Activated T-helper 2 cell treated with anti-CD3 and anti-CD28 coated beads, Interferon-gamma antibody, Interleukin-2, Interleukin-4, amounts not matched to agents 10 μg/mL and 5 μg/mL and 100 μg/mL, durations not matched to agents 14 hours and 24 hours and 36 hours (primary cell): ENCODE results near the gene MAP4K2. TPM values are rescaled to one million over a fixed set of nuclear protein-coding genes. Genes with fewer than 3 reads are reported as not detected.
A peak's percentile ranks its signal among the peaks of the same experiment; 100 is the strongest.

ENCODE experiments used
- DNase-seq: peaks from one replicate; pipeline ENCODE4 v3.0.0; 2021; ENCODE audit warnings: low spot score
- H3K27ac Mint-ChIP-seq: one replicate; pipeline ENCODE4 v1.8.0; 2021; ENCODE audit warnings: mixed read lengths
- H3K27me3 Mint-ChIP-seq: one replicate; pipeline ENCODE4 v1.8.0; 2021; ENCODE audit warnings: low read depth, mixed read lengths
- H3K36me3 Mint-ChIP-seq: one replicate; pipeline ENCODE4 v1.8.0; 2021; ENCODE audit warnings: low read depth, mixed read lengths
- H3K4me1 Mint-ChIP-seq: one replicate; pipeline ENCODE4 v1.8.0; 2021; ENCODE audit warnings: low read depth, mixed read lengths
- H3K4me3 Mint-ChIP-seq: one replicate; pipeline ENCODE4 v1.8.0; 2021; ENCODE audit warnings: low read depth, mild to moderate bottlenecking, moderate library complexity, mixed read lengths
- H3K9me3 Mint-ChIP-seq: one replicate; pipeline ENCODE4 v1.8.0; 2021; ENCODE audit warnings: mixed read lengths
- intact Hi-C: fragments of 100-400 bp; cut with micrococcal nuclease; formaldehyde crosslinking; loops from one replicate; pipeline ENCODE4 v1.15.1; 2023
- total RNA-seq: library from RNA; stranded (reverse); gene quantifications from 2 replicates; pipeline ENCODE4 v1.2.3, GENCODE V29; 2022

MAP4K2 gene
- total RNA-seq, 1 donor from 2014 or later: 72.1 TPM

GRCh38 chr11:64774144-64774543, 28.9 kb downstream of the MAP4K2 start:
- H3K27ac Mint-ChIP-seq: no peak overlapping the region
- peaks cover 60% of the 10 kb centered on the region for H3K4me1 Mint-ChIP-seq
- DNase-seq: no peak
- H3K4me3 Mint-ChIP-seq: no peak overlapping the region
- intact Hi-C loops: loop anchor here (10.0 kb wide), 1 partner anchor 141 kb away; the partner anchor contains the start of gene ATG2A
- peaks cover 83% of the 10 kb centered on the region for H3K36me3 Mint-ChIP-seq
- H3K27me3 Mint-ChIP-seq: no peaks in the 10 kb centered on the region
- no peaks in the 10 kb centered on the region for H3K9me3 Mint-ChIP-seq

DNA sequence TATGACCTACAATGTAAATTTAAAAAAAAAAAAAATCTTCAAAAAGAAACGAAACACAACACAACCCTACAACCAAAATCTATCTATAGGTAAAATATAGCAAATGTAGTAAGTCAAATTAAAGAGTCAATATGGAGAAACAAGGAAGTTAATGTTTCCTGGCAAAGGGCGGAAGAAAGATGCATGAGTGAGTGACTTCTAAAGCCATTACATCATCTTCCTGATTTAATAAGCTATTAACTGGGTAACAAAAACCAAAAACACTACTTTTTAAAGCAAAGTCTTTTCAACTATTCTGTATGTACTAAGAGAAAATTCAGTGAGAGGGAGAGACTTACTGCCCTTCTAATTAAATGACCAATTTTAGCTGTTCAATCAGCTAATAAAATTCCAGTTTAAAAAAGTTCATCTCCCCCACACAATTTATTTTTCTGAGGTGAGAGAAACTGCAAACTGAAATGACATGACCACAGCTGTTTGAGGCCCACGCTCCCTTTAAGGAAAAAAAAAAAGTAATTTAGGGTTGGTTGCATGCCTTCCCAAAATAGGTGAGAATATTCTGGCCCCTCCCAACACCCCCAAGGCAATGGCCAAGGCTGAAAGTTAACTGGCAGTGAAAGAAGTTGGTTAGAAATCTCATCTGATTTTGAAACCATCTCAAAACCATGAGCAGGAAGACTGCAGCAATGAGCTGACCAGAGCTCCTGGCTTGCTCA, 30.6 kb downstream of the MAP4K2 start:
- Mint-ChIP-seq H3K27me3 (no peaks in the 10 kb centered on the region), H3K9me3 (no peaks in the 10 kb centered on the region), H3K36me3 (peaks cover 98% of the 10 kb centered on the region), H3K27ac (peak overlapping the region; percentile 29), H3K4me3 (peak overlapping the region; percentile 22), H3K4me1 (peaks cover 69% of the 10 kb centered on the region)
- no peak for DNase-seq
- intact Hi-C loops: loop anchor here (10.0 kb wide), 1 partner anchor 142 kb away; the partner anchor contains the start of gene ATG2A

GRCh38 chr11:64771861-64772260, 31.2 kb downstream of the MAP4K2 start:
- Mint-ChIP-seq H3K27ac (no peak overlapping the region), H3K27me3 (no peaks in the 10 kb centered on the region), H3K9me3 (no peaks in the 10 kb centered on the region), H3K36me3 (peaks cover 98% of the 10 kb centered on the region), H3K4me3 (no peak overlapping the region), H3K4me1 (peaks cover 71% of the 10 kb centered on the region)
- intact Hi-C loops: loop anchor here (10.0 kb wide), 1 partner anchor 143 kb away; the partner anchor contains the start of gene ATG2A
- DNase-seq: no peak

DNA sequence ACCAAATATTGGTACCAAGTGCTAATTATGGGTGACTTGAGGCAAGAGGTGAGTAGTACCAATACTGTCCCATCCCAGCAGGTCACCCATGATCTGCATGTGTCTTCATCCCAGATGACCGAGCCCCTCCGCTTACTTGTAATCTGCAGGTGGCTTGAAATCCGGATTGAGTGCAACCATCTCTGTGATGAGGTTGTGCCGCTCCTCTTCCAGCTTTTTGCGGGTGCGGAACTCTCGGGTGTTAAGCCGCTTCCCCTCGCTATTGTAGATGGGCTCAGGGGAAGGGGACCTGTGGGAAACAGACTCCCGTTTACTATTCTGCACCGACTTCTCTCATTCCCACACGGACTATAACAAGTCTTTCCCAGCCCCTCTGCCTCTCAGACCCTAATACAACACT, 32.9 kb downstream of the MAP4K2 start:
- Mint-ChIP-seq H3K4me3 (no peak overlapping the region), H3K27ac (no peak overlapping the region), H3K36me3 (peaks cover 95% of the 10 kb centered on the region), H3K4me1 (peaks cover 62% of the 10 kb centered on the region), H3K27me3 (no peaks in the 10 kb centered on the region), H3K9me3 (no peaks in the 10 kb centered on the region)
- DNase-seq: no peak
- intact Hi-C loops: loop anchor here (10.0 kb wide), 1 partner anchor 145 kb away; the partner anchor contains the start of gene ATG2A

DNA sequence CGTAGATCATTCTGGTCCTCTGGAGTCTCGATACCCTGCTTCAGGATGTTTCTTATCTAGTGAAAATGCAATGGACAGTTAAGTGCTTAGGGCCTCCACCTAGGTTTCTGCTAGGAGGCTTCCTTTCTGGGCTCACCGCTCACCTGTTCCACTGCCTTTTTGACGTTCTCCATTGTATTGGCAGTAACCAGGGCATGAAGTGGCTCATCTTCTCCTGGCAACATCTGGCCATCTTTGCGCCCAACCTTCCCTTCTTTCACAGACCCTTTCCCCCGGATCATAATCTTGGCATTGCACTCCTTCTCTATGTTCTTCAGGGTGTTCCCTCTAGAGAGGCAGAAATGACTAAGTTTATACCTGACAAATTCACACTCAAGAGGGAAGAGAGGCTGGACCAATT, 33.7 kb downstream of the MAP4K2 start:
- intact Hi-C loops: no loop called here
- no peak for DNase-seq
- Mint-ChIP-seq H3K36me3 (peaks cover 95% of the 10 kb centered on the region), H3K27me3 (no peaks in the 10 kb centered on the region), H3K9me3 (no peaks in the 10 kb centered on the region), H3K4me3 (no peak overlapping the region), H3K27ac (peak overlapping the region; percentile 3), H3K4me1 (peaks cover 65% of the 10 kb centered on the region)

DNA sequence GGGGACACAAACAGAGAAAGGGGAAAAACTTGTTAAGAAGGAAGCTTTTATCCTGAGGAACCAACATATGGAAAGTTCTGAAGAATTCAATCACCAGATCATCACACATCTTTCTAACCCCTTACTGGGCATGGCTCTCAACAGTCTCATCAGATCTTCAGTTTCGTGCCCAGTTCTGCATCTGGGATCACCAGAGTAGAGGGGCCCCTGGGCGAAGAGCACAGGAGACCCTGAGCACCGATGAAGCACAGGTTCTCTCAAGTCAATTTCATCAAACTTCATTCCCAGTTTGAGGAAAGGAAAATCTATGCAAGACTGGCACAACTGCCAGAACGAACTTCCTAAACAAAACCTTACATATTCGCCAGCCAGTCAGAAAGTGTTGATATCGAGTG, 34.7 kb downstream of the MAP4K2 start:
- DNase-seq: no peak
- H3K4me3 Mint-ChIP-seq: no peak overlapping the region
- peaks cover 67% of the 10 kb centered on the region for H3K4me1 Mint-ChIP-seq
- no peaks in the 10 kb centered on the region for H3K27me3 Mint-ChIP-seq
- intact Hi-C loops: loop anchor here (1.0 kb wide), 1 partner anchor 9 kb away; no protein-coding TSS in a partner anchor
- no peaks in the 10 kb centered on the region for H3K9me3 Mint-ChIP-seq
- H3K27ac Mint-ChIP-seq: peak overlapping the region; percentile 3
- peaks cover 96% of the 10 kb centered on the region for H3K36me3 Mint-ChIP-seq

DNA sequence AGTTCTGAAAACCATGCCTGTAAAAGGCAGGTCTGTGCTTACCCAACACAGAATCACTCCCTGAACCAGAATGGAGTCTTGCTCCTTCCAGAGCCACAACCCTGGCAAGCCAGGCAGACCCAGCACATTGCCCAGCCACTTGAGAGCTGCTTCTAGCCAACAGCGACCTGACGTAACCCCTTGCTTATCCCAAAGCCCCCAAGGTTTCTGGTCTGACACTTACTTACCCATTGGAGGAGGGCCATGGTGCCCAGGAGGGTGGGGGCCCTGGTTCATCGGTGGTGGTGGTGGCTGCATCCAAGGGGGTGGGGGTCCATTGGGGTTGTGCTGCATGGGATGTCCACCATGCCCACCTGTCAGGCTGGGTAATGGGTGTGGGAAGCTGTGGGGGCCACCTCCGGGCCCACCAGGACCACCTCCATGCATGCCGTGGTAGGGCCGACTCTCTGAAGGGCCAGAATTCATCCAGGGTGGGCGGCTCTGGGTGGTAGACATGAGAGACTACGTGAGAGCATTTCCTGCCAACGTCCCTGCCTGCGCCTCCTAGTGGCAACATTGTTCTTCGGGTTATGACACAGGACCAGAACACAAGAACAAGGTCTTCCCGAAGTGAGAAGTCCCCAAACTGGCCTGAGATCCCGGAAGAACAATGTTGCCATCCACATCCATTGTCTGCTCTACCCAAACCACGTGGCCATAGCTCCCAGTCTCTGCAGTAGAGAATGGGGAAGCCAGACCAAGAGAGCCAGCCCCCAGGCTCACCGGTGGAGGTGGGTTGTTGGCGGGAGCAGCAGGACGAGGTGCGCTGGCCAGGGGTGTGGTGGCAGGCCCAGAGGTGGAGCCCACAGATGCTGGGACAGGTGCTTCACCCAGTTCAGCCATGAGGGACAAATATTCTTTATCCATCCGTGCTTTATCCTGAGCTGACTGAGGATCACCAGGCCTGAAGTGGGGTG, 35.4 kb downstream of the MAP4K2 start:
- Mint-ChIP-seq H3K27ac (peak overlapping the region; percentile 66), H3K36me3 (peaks cover 96% of the 10 kb centered on the region), H3K9me3 (no peaks in the 10 kb centered on the region), H3K27me3 (no peaks in the 10 kb centered on the region), H3K4me1 (peaks cover 68% of the 10 kb centered on the region), H3K4me3 (no peak overlapping the region)
- intact Hi-C loops: loop anchor here (1.0 to 2.0 kb wide), 2 partner anchors 10 to 23 kb away; partner anchors contain the start of gene RASGRP2
- DNase-seq: peak; percentile 66

GRCh38 chr11:64766881-64767280, 36.1 kb downstream of the MAP4K2 start:
- H3K4me1 Mint-ChIP-seq: peaks cover 68% of the 10 kb centered on the region

DNA sequence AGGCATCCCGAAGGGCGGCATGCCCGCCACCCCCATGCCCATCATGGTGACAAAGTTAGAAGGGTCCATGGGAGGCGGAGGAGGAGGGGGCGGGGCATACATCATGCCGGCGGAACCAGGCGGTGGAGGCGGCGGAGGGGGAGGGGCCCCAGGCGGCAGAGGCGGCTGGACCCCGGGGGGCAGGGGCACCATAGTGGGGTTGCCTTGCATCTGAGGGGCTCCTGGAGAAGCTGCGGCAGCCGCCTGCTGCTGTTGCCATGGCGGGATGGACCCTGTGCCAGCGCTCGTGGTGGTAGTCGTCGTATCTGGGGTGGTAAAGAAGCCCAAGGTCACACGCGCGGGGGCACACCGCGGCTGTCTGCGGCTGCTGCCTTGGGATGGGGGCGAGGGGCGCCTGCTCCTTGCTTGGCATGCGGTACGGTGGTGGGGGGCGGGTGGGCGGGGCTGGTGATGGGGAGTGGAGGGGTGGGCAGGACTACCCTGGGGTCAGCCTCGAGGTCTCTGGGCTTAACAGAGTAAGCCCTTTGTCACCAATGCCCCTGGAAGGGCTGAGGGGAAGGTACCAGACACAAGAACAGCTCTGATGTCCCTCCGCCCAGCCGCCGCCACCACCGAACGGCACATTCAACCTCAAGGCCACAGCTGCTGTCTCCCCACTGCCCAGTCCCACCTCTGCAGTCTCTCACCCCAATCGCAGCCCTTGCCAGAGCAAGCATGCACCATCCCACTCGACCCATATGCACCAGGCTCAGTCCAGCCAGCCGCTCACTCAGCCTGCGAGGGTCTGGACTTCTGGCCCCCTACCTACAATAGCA, 37.0 kb downstream of the MAP4K2 start:
- Mint-ChIP-seq H3K4me3 (no peak overlapping the region), H3K9me3 (no peaks in the 10 kb centered on the region), H3K27me3 (no peaks in the 10 kb centered on the region), H3K27ac (no peak overlapping the region), H3K36me3 (peaks cover 91% of the 10 kb centered on the region), H3K4me1 (peaks cover 68% of the 10 kb centered on the region)
- DNase-seq: no peak
- intact Hi-C loops: loop anchor here (2.0 kb wide), 1 partner anchor 21 kb away; the partner anchor contains the start of gene RASGRP2

More at GRCh38 chr11:64766881-64767280, 36.1 kb downstream of the MAP4K2 start:
- H3K27ac Mint-ChIP-seq: no peak overlapping the region
- H3K9me3 Mint-ChIP-seq: no peaks in the 10 kb centered on the region
- no peak for DNase-seq
- intact Hi-C loops: loop anchor here (2.0 kb wide), 1 partner anchor 22 kb away; the partner anchor contains the start of gene RASGRP2
- H3K4me3 Mint-ChIP-seq: no peak overlapping the region
- H3K27me3 Mint-ChIP-seq: no peaks in the 10 kb centered on the region
- H3K36me3 Mint-ChIP-seq: peaks cover 95% of the 10 kb centered on the region

DNA sequence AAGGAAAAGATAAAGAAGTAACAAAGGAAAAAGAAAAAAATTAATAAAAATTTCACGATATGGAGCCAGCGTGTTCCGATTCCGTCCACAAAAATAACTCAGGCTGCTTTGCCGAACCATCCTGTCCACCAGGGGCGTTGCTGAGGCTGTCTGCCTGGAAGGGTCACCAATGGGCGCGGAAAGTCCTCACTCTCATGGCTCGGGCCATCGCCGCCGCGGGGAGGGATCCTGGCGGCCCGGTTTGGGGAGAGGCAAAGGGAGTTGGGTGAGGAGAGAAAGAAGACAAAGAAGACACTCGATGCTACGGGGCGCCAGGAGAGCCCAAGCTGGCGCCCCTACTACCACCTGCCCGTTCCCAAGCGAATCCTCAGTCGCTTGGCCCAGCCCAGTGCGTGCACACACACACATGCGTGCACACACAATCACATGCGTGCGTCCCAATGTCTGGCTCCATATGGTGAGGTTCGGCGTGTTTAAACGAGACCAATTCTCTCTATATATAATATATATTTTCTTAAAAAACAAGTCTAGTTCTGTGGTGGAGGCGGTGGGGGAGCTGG, 37.6 kb downstream of the MAP4K2 start:
- Mint-ChIP-seq H3K9me3 (no peaks in the 10 kb centered on the region), H3K27me3 (no peaks in the 10 kb centered on the region), H3K36me3 (peaks cover 88% of the 10 kb centered on the region), H3K27ac (peak overlapping the region; percentile 86), H3K4me1 (peaks cover 73% of the 10 kb centered on the region), H3K4me3 (peak overlapping the region; percentile 75)
- intact Hi-C loops: no loop called here
- no peak for DNase-seq

GRCh38 chr11:64764753-64765152, 38.3 kb downstream of the MAP4K2 start:
- H3K27me3 Mint-ChIP-seq: no peaks in the 10 kb centered on the region
- no peak for DNase-seq
- peaks cover 82% of the 10 kb centered on the region for H3K36me3 Mint-ChIP-seq

More at GRCh38 chr11:64764753-64765152, 38.3 kb downstream of the MAP4K2 start:
- Mint-ChIP-seq H3K9me3 (no peaks in the 10 kb centered on the region), H3K27ac (peak overlapping the region; percentile 86), H3K4me1 (peaks cover 70% of the 10 kb centered on the region), H3K4me3 (peak overlapping the region; percentile 75)
- intact Hi-C loops: no loop called here
